AG04450 (cell line): ENCODE measurements around the gene ZBTB20. TPM values are rescaled to one million over a fixed set of nuclear protein-coding genes. Genes with fewer than 3 reads are reported as not detected.

Source experiments
- CTCF ChIA-PET: fragments of 300-600, 350-600 bp; formaldehyde crosslinking; extraction: SDS; loops from one replicate; lab custom pipeline; 2022; ENCODE audit warnings: antibody characterized with exemption, inconsistent platforms; lab: Charles Lee
- POLR2A ChIA-PET: fragments of 350-600 bp; formaldehyde crosslinking; extraction: SDS; loops from one replicate; lab custom pipeline; 2021; ENCODE audit warnings: antibody characterized with exemption, inconsistent platforms; lab: Yijun Ruan, JAX
- DNase-seq: peaks from one replicate; pipeline ENCODE4 v3.0.0-alpha.2; 2011; ENCODE audit warnings: low read depth, low spot score
- H3K27ac ChIP-seq: one replicate; pipeline ENCODE4 v1.5.1; 2012; ENCODE audit warnings: low read depth, low read length, control low read depth
- H3K27me3 ChIP-seq: one replicate; pipeline ENCODE4 v1.6.0; 2012; ENCODE audit warnings: low read length; ENCODE audit not compliant: control insufficient read depth, insufficient read depth
- H3K4me3 ChIP-seq: 2 replicates; pipeline ENCODE4 v1.5.1; 2011; ENCODE audit warnings: mild to moderate bottlenecking, low read depth, low read length, control low read depth
- H3K9me3 ChIP-seq: 2 replicates; pipeline ENCODE4 v1.5.1; 2012; ENCODE audit warnings: low read length; ENCODE audit not compliant: control insufficient read depth, insufficient read depth
- polyA plus RNA-seq: library from polyadenylated mRNA; depleted of rRNA; stranded (reverse); fragments of >200 nt; gene quantifications from 2 replicates; pipeline ENCODE4 v1.2.3, GENCODE V29; 2011
- TF ChIP-seq, protein P1 (sequence below): IDR thresholded peaks from 2 replicates; pipeline ENCODE4 v1.5.1; 2011; ENCODE audit warnings: low read depth, low read length, control low read depth, inconsistent platforms

The ZBTB20 gene
- polyA plus RNA-seq, 1 experiment: 3.0 TPM

DNA sequence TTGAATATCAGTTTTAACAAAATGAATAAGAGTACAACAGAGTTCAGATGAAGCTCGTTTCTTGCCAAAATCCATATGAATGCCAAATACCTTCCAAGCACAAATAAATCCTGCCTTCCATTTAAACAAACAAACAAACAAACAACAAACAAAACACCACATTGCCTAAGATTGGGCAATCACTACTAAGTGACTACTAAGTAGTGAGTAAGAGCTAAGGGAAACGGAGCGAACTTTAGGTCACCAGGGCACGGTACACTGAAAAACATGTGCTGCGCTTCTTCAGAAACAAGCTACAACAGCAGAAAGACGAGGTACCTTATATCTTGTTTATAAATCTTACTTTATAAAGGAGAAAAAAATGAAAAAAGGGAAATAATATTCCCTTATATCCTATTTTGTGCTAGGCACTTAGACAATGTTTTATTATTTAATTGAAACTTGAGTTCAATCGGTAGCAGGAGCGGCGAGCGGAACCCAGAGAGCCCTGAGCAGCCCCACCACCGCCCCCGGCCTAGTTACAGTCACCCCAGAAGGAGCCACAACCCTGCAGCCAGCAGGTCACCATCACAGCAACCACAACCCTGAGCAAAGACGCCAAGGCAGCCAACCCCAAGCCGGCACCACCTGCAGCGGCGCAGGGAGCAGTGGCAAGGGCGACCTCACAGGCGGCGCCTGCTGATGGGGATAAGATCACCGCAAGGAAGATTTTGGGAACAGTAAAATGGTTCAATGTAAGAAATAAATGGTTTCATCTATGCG, 216.9 kb downstream of the ZBTB20 start:
- CTCF ChIA-PET: interaction anchor here (0.9 to 1.7 kb wide), 2 partner anchors 9 to 25 kb away, joined by 3 to 4 read pairs; no protein-coding TSS in a partner anchor
- H3K27me3 ChIP-seq: no peaks in the 10 kb centered on the region
- TF ChIP-seq, protein P1, sequence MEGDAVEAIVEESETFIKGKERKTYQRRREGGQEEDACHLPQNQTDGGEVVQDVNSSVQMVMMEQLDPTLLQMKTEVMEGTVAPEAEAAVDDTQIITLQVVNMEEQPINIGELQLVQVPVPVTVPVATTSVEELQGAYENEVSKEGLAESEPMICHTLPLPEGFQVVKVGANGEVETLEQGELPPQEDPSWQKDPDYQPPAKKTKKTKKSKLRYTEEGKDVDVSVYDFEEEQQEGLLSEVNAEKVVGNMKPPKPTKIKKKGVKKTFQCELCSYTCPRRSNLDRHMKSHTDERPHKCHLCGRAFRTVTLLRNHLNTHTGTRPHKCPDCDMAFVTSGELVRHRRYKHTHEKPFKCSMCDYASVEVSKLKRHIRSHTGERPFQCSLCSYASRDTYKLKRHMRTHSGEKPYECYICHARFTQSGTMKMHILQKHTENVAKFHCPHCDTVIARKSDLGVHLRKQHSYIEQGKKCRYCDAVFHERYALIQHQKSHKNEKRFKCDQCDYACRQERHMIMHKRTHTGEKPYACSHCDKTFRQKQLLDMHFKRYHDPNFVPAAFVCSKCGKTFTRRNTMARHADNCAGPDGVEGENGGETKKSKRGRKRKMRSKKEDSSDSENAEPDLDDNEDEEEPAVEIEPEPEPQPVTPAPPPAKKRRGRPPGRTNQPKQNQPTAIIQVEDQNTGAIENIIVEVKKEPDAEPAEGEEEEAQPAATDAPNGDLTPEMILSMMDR: no peak
- no peak for DNase-seq
- POLR2A ChIA-PET: no interaction called here
- no peak overlapping the region for H3K27ac ChIP-seq
- H3K4me3 ChIP-seq: no peak overlapping the region
- H3K9me3 ChIP-seq: no peaks in the 10 kb centered on the region

DNA sequence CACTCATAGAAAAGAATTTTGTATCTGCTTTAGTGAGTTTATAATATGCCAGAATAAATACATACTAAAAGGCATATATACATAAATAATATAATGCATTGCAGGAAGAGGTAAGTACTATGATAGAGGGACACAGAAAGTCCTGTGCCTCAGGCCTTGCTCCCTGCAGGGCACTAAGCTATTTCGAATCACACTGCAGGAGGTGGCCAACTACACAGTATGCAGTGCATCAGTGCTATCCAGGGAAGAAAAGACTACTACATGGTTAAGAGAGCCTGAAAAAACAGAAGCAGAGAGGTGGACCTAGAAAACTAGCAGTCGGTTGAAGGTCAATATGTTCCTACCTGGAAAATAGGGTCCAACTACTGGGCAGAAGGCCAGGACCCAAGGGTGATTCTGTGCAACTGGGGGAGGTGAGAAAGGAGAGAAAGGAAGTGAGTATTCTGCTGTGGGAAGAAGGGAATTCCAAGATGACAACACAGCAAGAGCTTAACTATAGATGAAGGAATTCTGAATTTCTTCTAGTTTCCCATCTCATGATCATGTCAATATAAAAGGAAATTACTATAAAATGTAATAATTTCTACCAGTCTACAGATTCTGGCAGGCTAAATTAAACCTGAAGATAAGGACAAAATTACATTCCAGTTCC, 218.0 kb downstream of the ZBTB20 start:
- no peak for DNase-seq
- H3K9me3 ChIP-seq: no peaks in the 10 kb centered on the region
- POLR2A ChIA-PET: no interaction called here
- H3K4me3 ChIP-seq: no peak overlapping the region
- TF ChIP-seq, protein P1: no peak
- no peaks in the 10 kb centered on the region for H3K27me3 ChIP-seq
- CTCF ChIA-PET: interaction anchor here (0.9 to 1.7 kb wide), 2 partner anchors 10 to 26 kb away, joined by 3 to 4 read pairs; no protein-coding TSS in a partner anchor
- H3K27ac ChIP-seq: no peak overlapping the region

DNA sequence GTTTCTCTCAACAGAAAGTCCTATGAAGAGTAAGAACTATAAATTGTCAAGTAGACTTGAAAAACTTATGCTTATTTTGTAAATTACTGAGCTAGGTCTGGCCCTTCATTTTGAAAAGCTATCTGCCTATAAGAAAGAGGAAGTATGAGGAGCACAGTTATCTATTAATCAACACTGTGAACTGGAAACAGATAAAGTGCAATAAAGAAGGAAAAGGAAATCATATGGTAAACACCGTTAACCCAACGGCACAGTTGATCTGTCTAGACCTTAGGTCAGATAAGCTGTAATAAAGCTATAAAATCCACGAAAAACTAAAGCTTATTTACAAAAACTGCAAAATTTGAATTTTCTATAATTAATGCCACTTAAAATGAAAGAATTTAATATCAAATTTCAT, 242.5 kb downstream of the ZBTB20 start:
- Histone ChIP-seq H3K27me3 (no peaks in the 10 kb centered on the region), H3K27ac (no peak overlapping the region), H3K9me3 (no peaks in the 10 kb centered on the region), H3K4me3 (no peak overlapping the region)
- ChIA-PET POLR2A (no interaction called here), CTCF (no interaction called here)
- TF ChIP-seq, protein P1: no peak
- no peak for DNase-seq

DNA sequence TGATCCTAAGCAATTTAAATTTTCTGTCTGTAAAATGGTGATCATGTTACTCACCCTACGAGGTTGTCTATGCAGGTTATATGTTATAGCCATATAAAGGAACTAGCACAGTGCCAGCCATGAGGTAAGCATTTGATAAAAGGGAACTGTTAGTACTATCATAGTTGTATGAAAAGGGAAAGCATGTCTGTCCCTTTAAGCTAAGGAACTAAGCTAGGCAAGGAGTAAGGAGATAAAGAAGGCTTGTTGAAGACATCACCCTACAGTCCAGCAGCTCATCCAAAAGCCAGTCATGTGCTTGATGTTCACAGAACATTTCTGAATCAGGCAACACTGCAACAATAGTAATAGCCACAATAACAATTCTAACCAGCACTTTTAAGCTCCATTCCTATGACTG, 243.9 kb downstream of the ZBTB20 start:
- POLR2A ChIA-PET: no interaction called here
- H3K27ac ChIP-seq: no peak overlapping the region
- TF ChIP-seq, protein P1: no peak
- H3K4me3 ChIP-seq: no peak overlapping the region
- no peaks in the 10 kb centered on the region for H3K27me3 ChIP-seq
- DNase-seq: no peak
- H3K9me3 ChIP-seq: no peaks in the 10 kb centered on the region
- CTCF ChIA-PET: no interaction called here

DNA sequence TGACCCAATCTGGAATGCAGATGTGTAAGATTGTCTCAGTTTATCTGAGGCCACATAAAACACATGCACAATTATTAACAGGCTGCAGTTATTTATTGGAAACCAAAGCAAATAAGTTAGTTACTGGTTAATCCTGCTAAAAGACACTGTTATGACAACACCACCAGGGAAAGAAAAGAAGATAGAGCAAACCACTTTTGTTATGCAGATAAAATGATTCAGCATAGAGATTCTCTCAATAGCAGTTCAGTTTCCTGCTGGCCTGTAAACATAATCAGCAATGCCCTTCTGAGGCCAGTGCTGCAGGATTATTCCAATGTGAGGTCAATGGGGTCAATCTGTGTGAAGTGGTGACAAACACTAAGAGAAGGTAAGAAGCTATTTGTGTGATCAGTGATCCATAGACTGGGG, 244.4 kb downstream of the ZBTB20 start:
- POLR2A ChIA-PET: no interaction called here

More for the DNA sequence above, 244.4 kb downstream of the ZBTB20 start:
- TF ChIP-seq, protein P1: no peak
- CTCF ChIA-PET: no interaction called here
- Histone ChIP-seq H3K27me3 (no peaks in the 10 kb centered on the region), H3K9me3 (no peaks in the 10 kb centered on the region), H3K4me3 (no peak overlapping the region), H3K27ac (no peak overlapping the region)
- no peak for DNase-seq
